HepG2 (cell line): ENCODE results near the gene KCTD14. TPM values are rescaled to one million over a fixed set of nuclear protein-coding genes. Genes with fewer than 3 reads are reported as not detected.

ENCODE experiments used
- DMAP1 ChIP-seq: IDR thresholded peaks from 2 replicates; pipeline ENCODE4 v1.6.1; 2016
- HOXA3 ChIP-seq: sonication (generic); formaldehyde crosslinking; IDR thresholded peaks from 2 replicates; pipeline ENCODE4 v1.5.0; 2020; ENCODE audit warnings: missing genetic modification reagents
- HOXA9 ChIP-seq: sonication (generic); formaldehyde crosslinking; IDR thresholded peaks from 2 replicates; pipeline ENCODE4 v1.8.1; 2022; ENCODE audit warnings: missing genetic modification reagents, mild to moderate bottlenecking, moderate library complexity, borderline replicate concordance
- IKZF1 ChIP-seq: fragments of 450-650 bp; IDR thresholded peaks from 2 replicates; pipeline ENCODE4 v1.7.1; 2016
- LCORL ChIP-seq, 2 experiments: fragments of 450-650 bp in 1 of 2; sonication (generic) in 1 of 2; formaldehyde crosslinking in 1 of 2; IDR thresholded peaks; 2 replicates each; pipeline versions ENCODE4 v1.5.0 to v1.6.1; 2017 to 2020; ENCODE audit warnings: antibody characterized with exemption in 1 of 2, missing genetic modification reagents in 1 of 2
- PTBP1 ChIP-seq: fragments of 200-400 bp; formaldehyde crosslinking; IDR thresholded peaks from 2 replicates; pipeline ENCODE4 v1.6.1; 2018; ENCODE audit warnings: low read length, low read depth; ENCODE audit not compliant: poor library complexity, severe bottlenecking
- RBFOX2 ChIP-seq: fragments of 200-400 bp; formaldehyde crosslinking; IDR thresholded peaks from 2 replicates; pipeline ENCODE4 v1.6.1; 2017; ENCODE audit warnings: low read depth, mild to moderate bottlenecking, low read length
- RBM22 ChIP-seq: fragments of 200-400 bp; formaldehyde crosslinking; optimal IDR thresholded peaks from 2 replicates; pipeline ENCODE3; 2017; ENCODE audit warnings: mild to moderate bottlenecking, low read length, moderate library complexity
- RXRA ChIP-seq: sonication (generic); formaldehyde crosslinking; IDR thresholded peaks from 2 replicates; pipeline ENCODE4 v1.5.1; 2020; ENCODE audit warnings: missing genetic modification reagents
- SALL1 ChIP-seq: sonication (generic); formaldehyde crosslinking; IDR thresholded peaks from 2 replicates; pipeline ENCODE4 v1.8.0; 2022; ENCODE audit warnings: mild to moderate bottlenecking, missing genetic modification reagents
- SOX6 ChIP-seq, 2 experiments: fragments of 450-650 bp in 1 of 2; sonication (generic) in 1 of 2; formaldehyde crosslinking in 1 of 2; IDR thresholded peaks; 2 replicates each; pipeline versions ENCODE4 v1.4.0 to v1.6.1; 2017 to 2020; ENCODE audit warnings: antibody characterized with exemption in 1 of 2, mild to moderate bottlenecking in 1 of 2, missing genetic modification reagents in 1 of 2
- TCF12 ChIP-seq, 2 experiments: fragments of 450-650 bp in 1 of 2; sonication (generic) in 1 of 2; formaldehyde crosslinking in 1 of 2; IDR thresholded peaks; 2 replicates each; pipeline versions ENCODE4 v1.6.1 to v1.8.0; 2017 to 2022; ENCODE audit warnings: antibody characterized with exemption in 1 of 2, mild to moderate bottlenecking in 1 of 2, missing genetic modification reagents in 1 of 2, moderate library complexity in 1 of 2
- THYN1 ChIP-seq: sonication (generic); formaldehyde crosslinking; IDR thresholded peaks from 2 replicates; pipeline ENCODE4 v1.8.1; 2023; ENCODE audit warnings: low read depth, mild to moderate bottlenecking, moderate library complexity, missing genetic modification reagents, borderline replicate concordance
- TSC22D2 ChIP-seq: sonication (generic); formaldehyde crosslinking; IDR thresholded peaks from 2 replicates; pipeline ENCODE4 v1.5.1; 2020; ENCODE audit warnings: missing genetic modification reagents, mild to moderate bottlenecking, borderline replicate concordance
- WIZ ChIP-seq: sonication (generic); formaldehyde crosslinking; IDR thresholded peaks from 2 replicates; pipeline ENCODE4 v1.5.1; 2020; ENCODE audit warnings: mild to moderate bottlenecking, missing genetic modification reagents
- ZNF367 ChIP-seq: sonication (generic); formaldehyde crosslinking; IDR thresholded peaks from 2 replicates; pipeline ENCODE4 v1.4.0; 2020; ENCODE audit warnings: missing genetic modification reagents, borderline replicate concordance
- ZNF382 ChIP-seq: sonication (generic); formaldehyde crosslinking; IDR thresholded peaks from 2 replicates; pipeline ENCODE4 v1.5.0; 2020; ENCODE audit warnings: missing genetic modification reagents, mild to moderate bottlenecking, borderline replicate concordance
- ZNF562 ChIP-seq: sonication (generic); formaldehyde crosslinking; IDR thresholded peaks from 2 replicates; pipeline ENCODE4 v1.8.0; 2022; ENCODE audit warnings: missing genetic modification reagents, borderline replicate concordance
- ZNF713 ChIP-seq: sonication (generic); formaldehyde crosslinking; IDR thresholded peaks from 2 replicates; pipeline ENCODE4 v1.4.0; 2020; ENCODE audit warnings: mild to moderate bottlenecking, missing genetic modification reagents
- ZNF749 ChIP-seq: sonication (generic); formaldehyde crosslinking; IDR thresholded peaks from 2 replicates; pipeline ENCODE4 v1.8.0; 2022; ENCODE audit warnings: mild to moderate bottlenecking, missing genetic modification reagents, moderate library complexity, borderline replicate concordance
- ZNF782 ChIP-seq: sonication (generic); formaldehyde crosslinking; IDR thresholded peaks from 2 replicates; pipeline ENCODE4 v1.4.0; 2020; ENCODE audit warnings: missing genetic modification reagents, mild to moderate bottlenecking, borderline replicate concordance
- ZSCAN9 ChIP-seq: IDR thresholded peaks from 2 replicates; pipeline ENCODE4 v1.6.1; 2016; ENCODE audit warnings: borderline replicate concordance
- polyA plus RNA-seq, 8 experiments: library from polyadenylated mRNA; depleted of rRNA in 3 of 8; stranded (reverse) in 7 of 8; unstranded in 1 of 8; fragments of >200 nt; fragmentation: Illumina TruSeq in 4 of 8; extraction: Trizol in 4 of 8; gene quantifications; 2 replicates each; pipeline versions ENCODE4 v1.2.1 to v1.2.3, GENCODE V29; 2011 to 2016; ENCODE audit warnings: low read depth in 4 of 8, missing spikeins in 1 of 8, mixed read lengths in 1 of 8; ENCODE audit not compliant: insufficient read depth in 1 of 8
- total RNA-seq, 5 experiments: library from RNA; depleted of rRNA; stranded (reverse); fragments of >200 nt; fragmentation: Illumina TruSeq; extraction: Trizol; gene quantifications; 2 replicates each; pipeline ENCODE4 v1.2.3, GENCODE V29; 2016; ENCODE audit warnings: low read depth in 1 of 5
- TF ChIP-seq, protein P1 (sequence below): sonication (generic); formaldehyde crosslinking; IDR thresholded peaks from 2 replicates; pipeline ENCODE4 v1.5.1; 2020; ENCODE audit warnings: missing genetic modification reagents, mild to moderate bottlenecking, borderline replicate concordance
- TF ChIP-seq, protein P2 (sequence below): sonication (generic); formaldehyde crosslinking; IDR thresholded peaks from 2 replicates; pipeline ENCODE4 v1.9.0; 2022; ENCODE audit warnings: low read depth, missing genetic modification reagents
- TF ChIP-seq, protein P3 (sequence below): sonication (generic); formaldehyde crosslinking; IDR thresholded peaks from 2 replicates; pipeline ENCODE4 v1.4.0; 2020; ENCODE audit warnings: missing genetic modification reagents, borderline replicate concordance

KCTD14 gene
- total and polyA plus RNA-seq, 2 of the 13 experiments (the other 11 are each of a cell fraction or from before 2014, with no cell fraction given): 10.3 to 15.6 TPM

DNA sequence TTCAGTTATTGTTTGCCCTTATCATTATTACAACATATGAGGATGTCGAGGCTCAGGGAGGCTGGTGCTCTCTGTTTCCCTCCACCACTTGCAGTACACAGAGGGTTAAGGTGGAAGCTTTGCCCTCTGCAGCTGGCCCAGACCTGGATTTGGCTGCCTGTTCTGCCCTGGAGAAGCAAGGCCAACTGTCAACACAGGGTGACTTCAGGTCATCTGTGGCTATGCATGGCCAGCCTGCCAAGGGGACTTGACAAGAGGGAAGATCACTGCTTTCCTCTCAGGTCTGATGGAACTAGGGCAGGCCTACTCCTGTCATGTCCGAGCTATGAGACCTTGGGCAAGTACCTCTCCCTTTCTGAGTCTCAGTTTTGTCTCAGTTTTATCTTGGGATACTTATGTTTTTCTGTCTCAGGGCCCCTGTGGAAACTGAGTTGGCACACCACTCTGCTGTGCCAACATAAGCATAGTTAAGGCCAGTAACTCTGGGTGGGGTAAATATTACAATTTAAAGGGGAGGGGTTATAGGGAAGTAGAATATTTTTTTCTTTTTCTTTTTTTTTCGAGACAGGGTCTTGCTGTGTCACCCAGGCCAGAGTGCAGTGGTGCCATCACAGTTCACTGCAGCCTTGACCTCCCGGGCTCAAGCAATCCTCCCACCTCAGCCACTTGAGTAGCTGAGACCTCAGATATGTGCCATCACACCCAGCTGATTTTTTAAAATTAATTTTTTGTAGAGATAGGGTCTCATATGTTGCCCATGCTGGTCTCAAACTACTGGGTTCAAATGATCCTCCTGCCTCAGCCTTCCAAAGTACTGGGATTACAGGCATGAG lies 38.2 kb upstream of the KCTD14 start (continued):
- TF ChIP-seq THYN1 (CRISPR knock-in tag): no peak
- TF ChIP-seq, protein P1, sequence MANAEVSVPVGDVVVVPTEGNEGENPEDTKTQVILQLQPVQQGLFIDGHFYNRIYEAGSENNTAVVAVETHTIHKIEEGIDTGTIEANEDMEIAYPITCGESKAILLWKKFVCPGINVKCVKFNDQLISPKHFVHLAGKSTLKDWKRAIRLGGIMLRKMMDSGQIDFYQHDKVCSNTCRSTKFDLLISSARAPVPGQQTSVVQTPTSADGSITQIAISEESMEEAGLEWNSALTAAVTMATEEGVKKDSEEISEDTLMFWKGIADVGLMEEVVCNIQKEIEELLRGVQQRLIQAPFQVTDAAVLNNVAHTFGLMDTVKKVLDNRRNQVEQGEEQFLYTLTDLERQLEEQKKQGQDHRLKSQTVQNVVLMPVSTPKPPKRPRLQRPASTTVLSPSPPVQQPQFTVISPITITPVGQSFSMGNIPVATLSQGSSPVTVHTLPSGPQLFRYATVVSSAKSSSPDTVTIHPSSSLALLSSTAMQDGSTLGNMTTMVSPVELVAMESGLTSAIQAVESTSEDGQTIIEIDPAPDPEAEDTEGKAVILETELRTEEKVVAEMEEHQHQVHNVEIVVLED: 0 out of 2 replicates have a peak, but pooled peaks have one; percentile 38
- TF ChIP-seq LCORL (IDR thresholded peaks at IDR 0.05): no peak
- TF ChIP-seq LCORL (CRISPR knock-in tag; IDR thresholded peaks at IDR 0.05): peak; percentile 51; the same call in 1 of the 2 replicates
- no peak for TF ChIP-seq TCF12 (IDR thresholded peaks at IDR 0.05)
- no peak for TF ChIP-seq TCF12 (CRISPR knock-in tag; IDR thresholded peaks at IDR 0.05)
- TF ChIP-seq ZNF562 (CRISPR knock-in tag): no peak
- no peak for TF ChIP-seq RBM22
- TF ChIP-seq ZNF713 (CRISPR knock-in tag): no peak
- TF ChIP-seq, protein P2, sequence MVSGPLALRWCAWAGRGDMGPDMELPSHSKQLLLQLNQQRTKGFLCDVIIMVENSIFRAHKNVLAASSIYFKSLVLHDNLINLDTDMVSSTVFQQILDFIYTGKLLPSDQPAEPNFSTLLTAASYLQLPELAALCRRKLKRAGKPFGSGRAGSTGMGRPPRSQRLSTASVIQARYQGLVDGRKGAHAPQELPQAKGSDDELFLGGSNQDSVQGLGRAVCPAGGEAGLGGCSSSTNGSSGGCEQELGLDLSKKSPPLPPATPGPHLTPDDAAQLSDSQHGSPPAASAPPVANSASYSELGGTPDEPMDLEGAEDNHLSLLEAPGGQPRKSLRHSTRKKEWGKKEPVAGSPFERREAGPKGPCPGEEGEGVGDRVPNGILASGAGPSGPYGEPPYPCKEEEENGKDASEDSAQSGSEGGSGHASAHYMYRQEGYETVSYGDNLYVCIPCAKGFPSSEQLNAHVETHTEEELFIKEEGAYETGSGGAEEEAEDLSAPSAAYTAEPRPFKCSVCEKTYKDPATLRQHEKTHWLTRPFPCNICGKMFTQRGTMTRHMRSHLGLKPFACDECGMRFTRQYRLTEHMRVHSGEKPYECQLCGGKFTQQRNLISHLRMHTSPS (CRISPR knock-in tag): peak; percentile 89
- TF ChIP-seq SOX6 (IDR thresholded peaks at IDR 0.05): no peak
- TF ChIP-seq SOX6 (CRISPR knock-in tag; IDR thresholded peaks at IDR 0.05): no peak; the same call in none of the 2 replicates
- TF ChIP-seq ZNF382 (CRISPR knock-in tag): no peak
- TF ChIP-seq ZNF749 (CRISPR knock-in tag): no peak
- TF ChIP-seq SALL1 (CRISPR knock-in tag): peak; percentile 70
- TF ChIP-seq HOXA9 (CRISPR knock-in tag): no peak
- TF ChIP-seq ZNF782 (CRISPR knock-in tag): no peak
- no peak for TF ChIP-seq TSC22D2
- TF ChIP-seq, protein P3, sequence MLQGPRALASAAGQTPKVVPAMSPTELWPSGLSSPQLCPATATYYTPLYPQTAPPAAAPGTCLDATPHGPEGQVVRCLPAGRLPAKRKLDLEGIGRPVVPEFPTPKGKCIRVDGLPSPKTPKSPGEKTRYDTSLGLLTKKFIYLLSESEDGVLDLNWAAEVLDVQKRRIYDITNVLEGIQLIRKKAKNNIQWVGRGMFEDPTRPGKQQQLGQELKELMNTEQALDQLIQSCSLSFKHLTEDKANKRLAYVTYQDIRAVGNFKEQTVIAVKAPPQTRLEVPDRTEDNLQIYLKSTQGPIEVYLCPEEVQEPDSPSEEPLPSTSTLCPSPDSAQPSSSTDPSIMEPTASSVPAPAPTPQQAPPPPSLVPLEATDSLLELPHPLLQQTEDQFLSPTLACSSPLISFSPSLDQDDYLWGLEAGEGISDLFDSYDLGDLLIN (CRISPR knock-in tag): no peak
- no peak for TF ChIP-seq RBFOX2
- no peak for TF ChIP-seq IKZF1
- no peak; the same call in 1 of the 2 replicates for TF ChIP-seq ZSCAN9 (CRISPR knock-in tag)
- peak; percentile 51; the same call in 1 of the 2 replicates for TF ChIP-seq HOXA3 (CRISPR knock-in tag)
- peak; percentile 96 for TF ChIP-seq RXRA (CRISPR knock-in tag)
- TF ChIP-seq WIZ (CRISPR knock-in tag): no peak
- no peak for TF ChIP-seq ZNF367
- no peak for TF ChIP-seq PTBP1
- TF ChIP-seq DMAP1: no peak
